LNCAP (cell line): ENCODE results near the gene PPP3R2.

Source experiments
- TF ChIP-seq, protein P1 (sequence below): fragments of 450-650 bp; IDR thresholded peaks from 2 replicates; pipeline ENCODE4 v1.5.1; 2017; ENCODE audit warnings: mild to moderate bottlenecking

Gene PPP3R2

DNA sequence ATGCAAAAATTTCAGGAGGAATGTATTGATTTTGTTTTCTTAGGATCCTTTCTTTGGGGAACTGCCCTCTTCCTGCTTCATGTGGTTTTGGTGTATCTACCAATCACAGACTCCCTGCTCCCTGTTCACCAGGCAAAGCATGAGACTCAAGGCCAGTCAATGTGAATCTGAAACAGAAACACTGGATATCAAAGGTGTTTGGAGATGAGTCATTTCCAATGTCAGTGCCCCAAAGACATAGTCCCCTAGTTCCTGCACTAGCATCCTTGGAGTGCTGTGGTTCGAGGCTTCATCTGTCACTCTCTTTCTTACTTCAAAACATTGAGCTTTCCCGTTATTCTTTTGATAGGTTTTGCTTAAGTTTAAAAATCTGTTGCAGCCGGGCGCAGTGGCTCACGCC lies 8.1 kb downstream of the PPP3R2 start:
- TF ChIP-seq, protein P1, sequence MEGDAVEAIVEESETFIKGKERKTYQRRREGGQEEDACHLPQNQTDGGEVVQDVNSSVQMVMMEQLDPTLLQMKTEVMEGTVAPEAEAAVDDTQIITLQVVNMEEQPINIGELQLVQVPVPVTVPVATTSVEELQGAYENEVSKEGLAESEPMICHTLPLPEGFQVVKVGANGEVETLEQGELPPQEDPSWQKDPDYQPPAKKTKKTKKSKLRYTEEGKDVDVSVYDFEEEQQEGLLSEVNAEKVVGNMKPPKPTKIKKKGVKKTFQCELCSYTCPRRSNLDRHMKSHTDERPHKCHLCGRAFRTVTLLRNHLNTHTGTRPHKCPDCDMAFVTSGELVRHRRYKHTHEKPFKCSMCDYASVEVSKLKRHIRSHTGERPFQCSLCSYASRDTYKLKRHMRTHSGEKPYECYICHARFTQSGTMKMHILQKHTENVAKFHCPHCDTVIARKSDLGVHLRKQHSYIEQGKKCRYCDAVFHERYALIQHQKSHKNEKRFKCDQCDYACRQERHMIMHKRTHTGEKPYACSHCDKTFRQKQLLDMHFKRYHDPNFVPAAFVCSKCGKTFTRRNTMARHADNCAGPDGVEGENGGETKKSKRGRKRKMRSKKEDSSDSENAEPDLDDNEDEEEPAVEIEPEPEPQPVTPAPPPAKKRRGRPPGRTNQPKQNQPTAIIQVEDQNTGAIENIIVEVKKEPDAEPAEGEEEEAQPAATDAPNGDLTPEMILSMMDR: no peak

DNA sequence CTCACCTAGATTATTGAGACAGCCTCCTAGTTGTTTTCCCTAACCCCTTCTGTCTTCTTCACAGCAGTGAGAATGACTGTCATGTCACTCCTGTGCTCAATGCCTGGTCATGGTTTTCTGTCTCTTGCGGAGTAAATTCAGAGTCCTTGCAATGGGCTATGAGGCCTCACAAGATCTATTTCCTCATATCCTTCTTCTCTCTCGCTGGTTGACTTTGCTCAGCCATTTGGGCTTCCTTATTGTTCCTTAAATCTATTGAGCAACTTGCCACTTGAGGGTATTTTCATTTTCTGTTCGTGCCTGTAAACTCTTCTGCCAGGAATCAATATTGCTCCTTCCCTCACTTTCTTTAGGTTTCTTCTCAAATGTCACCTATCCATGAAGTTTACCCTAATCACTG lies 9.0 kb downstream of the PPP3R2 start:
- TF ChIP-seq, protein P1: no peak

DNA sequence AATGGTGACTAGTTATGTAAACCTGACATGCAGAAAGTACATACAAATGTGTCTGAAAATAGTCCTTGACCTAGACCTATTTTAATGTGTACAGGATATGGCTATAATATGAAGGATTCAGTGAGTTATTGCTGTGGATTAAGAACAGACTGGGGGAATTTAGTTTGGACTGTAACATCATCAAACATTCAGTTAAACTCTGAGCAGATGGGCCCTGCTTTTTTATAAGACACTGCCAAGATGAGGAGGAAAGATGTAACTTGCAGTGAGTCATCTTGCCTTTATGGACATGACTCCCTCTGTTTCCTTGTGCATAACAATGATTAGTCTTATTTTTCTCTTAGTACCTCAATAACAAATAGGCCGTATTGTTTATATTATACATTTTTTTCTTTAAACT lies 12.2 kb downstream of the PPP3R2 start:
- TF ChIP-seq, protein P1: no peak

- TF ChIP-seq, protein P1: no peak
Measured at GRCh38 chr9:101579711-101580545, 14.8 kb downstream of the PPP3R2 start.

GRCh38 chr9:101578378-101578777 lies 16.4 kb downstream of the PPP3R2 start:
- TF ChIP-seq, protein P1: no peak

DNA sequence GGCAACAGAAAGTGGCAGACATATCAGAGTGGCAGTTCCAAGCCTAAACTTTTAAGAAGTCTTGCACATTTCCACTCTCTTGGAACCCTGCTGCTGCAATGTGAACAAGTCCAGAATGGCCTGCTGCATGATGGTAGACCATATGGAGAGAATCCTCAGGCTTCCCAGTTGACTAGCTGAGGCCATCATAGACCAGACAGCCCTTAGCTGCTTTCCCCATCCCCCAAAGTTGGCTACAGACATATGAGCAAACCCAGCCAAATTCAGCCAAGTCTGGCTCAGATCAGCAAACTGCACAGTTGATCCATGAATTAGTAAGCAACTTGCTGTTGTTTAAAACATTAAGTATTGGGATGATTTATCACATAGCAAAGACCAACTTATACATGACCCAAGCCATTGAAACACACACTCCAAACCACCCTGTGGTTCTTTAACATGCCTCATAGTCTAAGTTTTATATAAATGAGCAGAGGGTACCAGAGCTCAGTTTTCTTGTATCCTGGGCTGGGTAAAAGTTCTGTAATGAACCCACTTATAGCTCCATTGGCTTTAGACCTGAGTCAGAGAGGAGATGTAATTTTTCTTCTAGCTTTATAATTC lies 19.9 kb downstream of the PPP3R2 start:
- TF ChIP-seq, protein P1: no peak

DNA sequence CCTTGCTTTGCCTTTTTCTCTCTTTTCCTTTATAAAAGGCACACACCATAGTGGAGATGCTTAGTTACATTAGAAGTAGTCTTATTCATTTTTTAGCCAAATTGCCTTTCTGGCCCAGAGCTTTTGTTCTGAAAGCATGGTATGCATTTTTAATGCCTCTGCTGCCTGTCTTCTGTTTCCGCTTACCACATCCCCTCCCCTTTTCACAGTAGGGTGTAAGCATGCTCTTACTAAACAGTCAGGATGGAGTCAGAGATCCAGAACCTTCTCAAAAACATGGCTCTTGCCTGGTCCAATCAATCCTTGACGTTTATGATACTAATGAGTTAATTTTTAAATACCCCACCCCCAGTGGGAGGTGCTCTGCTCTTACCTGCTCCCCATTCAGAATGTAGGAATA lies 22.5 kb downstream of the PPP3R2 start:
- TF ChIP-seq, protein P1: no peak
